ENCODE measurements around the gene SKOR1. TPM values are rescaled to one million over a fixed set of nuclear protein-coding genes. Genes with fewer than 3 reads are reported as not detected.
A peak's percentile ranks its signal among the peaks of the same experiment; 100 is the strongest.

Gene SKOR1
- total RNA-seq, 1 donor from 2014 or later = under 0.01 TPM

DNA sequence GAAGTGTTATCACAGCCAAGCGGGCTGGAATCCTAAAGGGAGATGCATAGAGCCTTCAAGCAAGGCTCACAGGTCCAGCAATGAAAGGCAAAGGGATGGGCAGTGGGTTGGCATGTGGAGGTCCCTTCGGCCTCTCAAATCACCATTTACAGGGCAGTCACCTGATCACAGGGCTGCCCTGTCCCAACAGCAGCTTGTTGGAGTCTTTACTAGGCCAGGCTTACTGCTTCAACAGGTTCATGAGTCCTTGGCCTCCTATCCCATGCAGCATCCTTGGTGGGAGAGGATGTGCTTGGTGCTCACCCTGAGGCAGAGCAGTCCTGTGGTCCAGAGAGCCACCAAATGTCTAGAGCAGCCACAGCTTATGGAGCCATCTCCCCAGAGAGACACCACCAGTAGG is 24.2 kb upstream of the SKOR1 start:
- DNase-seq (ENCODE audit: low read depth) (no peak), FAIRE-seq (peak; percentile 90)
- Histone ChIP-seq H3K4me3 (ENCODE audit: low read depth, low read length) (no peak overlapping the region), H3K27me3 (ENCODE audit: control insufficient read depth, insufficient read depth, low read length) (no peaks in the 10 kb centered on the region), H3K36me3 (ENCODE audit: control insufficient read depth, insufficient read depth, low read length) (no peaks in the 10 kb centered on the region)
- TF ChIP-seq, protein P1, sequence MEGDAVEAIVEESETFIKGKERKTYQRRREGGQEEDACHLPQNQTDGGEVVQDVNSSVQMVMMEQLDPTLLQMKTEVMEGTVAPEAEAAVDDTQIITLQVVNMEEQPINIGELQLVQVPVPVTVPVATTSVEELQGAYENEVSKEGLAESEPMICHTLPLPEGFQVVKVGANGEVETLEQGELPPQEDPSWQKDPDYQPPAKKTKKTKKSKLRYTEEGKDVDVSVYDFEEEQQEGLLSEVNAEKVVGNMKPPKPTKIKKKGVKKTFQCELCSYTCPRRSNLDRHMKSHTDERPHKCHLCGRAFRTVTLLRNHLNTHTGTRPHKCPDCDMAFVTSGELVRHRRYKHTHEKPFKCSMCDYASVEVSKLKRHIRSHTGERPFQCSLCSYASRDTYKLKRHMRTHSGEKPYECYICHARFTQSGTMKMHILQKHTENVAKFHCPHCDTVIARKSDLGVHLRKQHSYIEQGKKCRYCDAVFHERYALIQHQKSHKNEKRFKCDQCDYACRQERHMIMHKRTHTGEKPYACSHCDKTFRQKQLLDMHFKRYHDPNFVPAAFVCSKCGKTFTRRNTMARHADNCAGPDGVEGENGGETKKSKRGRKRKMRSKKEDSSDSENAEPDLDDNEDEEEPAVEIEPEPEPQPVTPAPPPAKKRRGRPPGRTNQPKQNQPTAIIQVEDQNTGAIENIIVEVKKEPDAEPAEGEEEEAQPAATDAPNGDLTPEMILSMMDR (IDR thresholded peaks at IDR 0.05; ENCODE audit: insufficient read depth, low read length, severe bottlenecking) = no peak

DNA sequence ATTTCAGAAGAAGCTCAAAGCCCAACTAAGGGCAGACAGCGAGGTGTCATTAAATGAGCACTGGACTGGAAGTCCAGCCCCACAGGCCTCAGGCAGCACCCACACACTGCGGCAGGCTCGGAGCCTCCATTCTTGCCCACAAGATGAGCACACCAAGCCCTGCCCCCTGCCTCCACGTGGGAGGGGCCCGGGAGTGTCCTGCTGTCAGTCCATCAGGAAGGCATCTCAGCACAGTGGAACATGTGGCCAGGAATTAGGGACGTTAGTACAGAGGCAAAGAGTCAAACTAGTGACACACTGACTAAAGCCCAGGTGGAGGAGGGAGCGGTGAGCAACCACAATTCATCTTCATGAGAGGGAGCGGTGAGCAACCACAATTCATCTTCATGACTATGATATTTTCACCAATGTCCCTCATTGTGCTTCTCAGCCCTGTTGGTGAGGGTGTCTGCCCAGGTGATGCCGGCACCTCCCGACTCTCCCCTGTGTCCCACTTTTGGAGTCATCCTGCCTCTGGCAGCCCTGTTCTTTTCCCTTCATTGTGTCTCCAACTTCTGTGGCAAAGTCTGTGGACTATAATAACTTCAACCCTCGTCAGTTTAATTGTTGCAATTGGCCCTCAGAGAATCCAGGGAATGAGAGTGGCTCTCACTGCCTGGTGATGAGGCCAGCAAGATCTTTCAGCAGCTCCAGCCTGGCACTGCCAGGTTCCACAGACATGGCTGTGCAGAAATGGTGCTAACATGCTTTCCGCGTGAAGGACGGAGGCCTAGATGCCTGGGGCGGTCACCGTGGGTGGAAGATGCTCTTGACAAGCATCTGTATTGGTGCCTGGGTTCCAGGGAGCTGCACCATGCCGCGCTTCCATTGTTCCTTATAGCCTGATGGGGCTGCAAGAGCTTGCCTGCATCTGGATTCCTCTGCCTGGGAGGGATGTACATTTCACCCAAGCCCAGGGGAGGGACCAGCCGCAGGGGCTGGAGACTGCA is 23.1 kb upstream of the SKOR1 start:
- no peaks in the 10 kb centered on the region for H3K36me3 ChIP-seq (ENCODE audit: control insufficient read depth, insufficient read depth, low read length)
- TF ChIP-seq, protein P1 (IDR thresholded peaks at IDR 0.05; ENCODE audit: insufficient read depth, low read length, severe bottlenecking) = no peak
- FAIRE-seq (no peak), DNase-seq (ENCODE audit: low read depth) (no peak)
- H3K27me3 ChIP-seq (ENCODE audit: control insufficient read depth, insufficient read depth, low read length) = no peaks in the 10 kb centered on the region
- H3K4me3 ChIP-seq (ENCODE audit: low read depth, low read length) = no peak overlapping the region

DNA sequence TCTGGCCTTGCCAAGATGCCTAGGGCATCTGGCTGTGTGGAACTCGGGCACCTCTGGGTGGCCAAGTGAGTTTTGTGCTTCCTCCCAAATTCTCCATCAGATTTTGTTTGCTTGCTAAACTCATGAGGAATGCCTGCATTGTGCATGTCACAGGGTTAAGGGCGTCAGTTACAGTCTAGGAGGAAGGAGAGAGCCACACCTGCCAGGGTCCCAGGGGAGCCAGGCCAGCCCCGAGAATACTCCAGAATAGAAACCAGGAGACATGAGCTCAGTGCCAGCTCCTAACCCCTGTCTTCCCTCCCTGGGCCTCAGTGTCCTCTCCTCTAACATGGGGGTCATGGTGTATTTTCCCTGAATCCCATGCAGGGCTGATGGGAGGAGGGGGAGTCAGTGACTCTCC is 22.0 kb upstream of the SKOR1 start:
- H3K36me3 ChIP-seq (ENCODE audit: control insufficient read depth, insufficient read depth, low read length) = no peaks in the 10 kb centered on the region
- TF ChIP-seq, protein P1 (IDR thresholded peaks at IDR 0.05; ENCODE audit: insufficient read depth, low read length, severe bottlenecking) = no peak
- H3K27me3 ChIP-seq (ENCODE audit: control insufficient read depth, insufficient read depth, low read length) = no peaks in the 10 kb centered on the region
- FAIRE-seq (no peak), DNase-seq (ENCODE audit: low read depth) (no peak)
- no peak overlapping the region for H3K4me3 ChIP-seq (ENCODE audit: low read depth, low read length)

DNA sequence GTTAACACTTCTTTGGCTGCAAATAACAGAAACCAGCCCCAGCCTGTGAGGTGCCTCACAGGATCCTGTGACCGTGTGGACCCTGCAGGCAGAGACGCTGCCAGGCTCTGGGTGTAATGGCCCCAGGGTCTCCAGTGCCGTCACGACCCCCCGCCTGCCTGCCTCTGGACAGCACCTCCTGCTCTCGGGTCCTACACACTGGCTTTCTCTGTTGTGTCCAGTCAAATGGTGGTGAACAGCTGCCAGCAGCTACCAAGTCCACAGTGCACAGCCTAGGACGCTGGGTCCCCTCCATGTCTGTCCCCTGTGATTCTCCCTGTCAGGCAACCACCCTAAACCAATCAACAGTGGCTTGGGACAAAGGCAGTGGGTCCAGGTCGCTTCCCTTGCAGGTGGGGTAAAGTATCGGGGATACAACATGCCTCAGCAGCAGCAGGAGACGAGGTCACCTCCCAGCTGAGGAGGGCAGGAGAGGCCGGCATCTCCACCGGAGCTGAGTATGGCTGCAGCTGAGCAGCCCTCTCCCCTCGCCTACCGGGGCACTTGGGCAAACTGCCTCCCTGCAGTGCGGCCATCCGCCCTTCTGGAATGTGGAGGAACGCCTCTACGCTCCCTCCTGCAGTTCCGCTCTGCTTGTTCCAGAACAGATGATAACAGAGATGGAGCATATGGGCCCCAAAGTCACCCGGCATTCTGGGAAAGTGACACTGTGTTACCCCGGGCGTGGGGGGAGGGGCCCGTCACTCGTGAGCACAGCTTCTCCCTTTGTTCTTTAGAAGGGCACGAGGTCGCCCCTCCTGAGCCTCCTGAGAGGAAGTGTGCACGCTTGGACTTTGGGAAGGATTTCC is 21.1 kb upstream of the SKOR1 start:
- no peak for FAIRE-seq
- DNase-seq (ENCODE audit: low read depth) = no peak
- Histone ChIP-seq H3K36me3 (ENCODE audit: control insufficient read depth, insufficient read depth, low read length) (no peaks in the 10 kb centered on the region), H3K4me3 (ENCODE audit: low read depth, low read length) (no peak overlapping the region), H3K27me3 (ENCODE audit: control insufficient read depth, insufficient read depth, low read length) (no peaks in the 10 kb centered on the region)
- TF ChIP-seq, protein P1 (IDR thresholded peaks at IDR 0.05; ENCODE audit: insufficient read depth, low read length, severe bottlenecking) = no peak

DNA sequence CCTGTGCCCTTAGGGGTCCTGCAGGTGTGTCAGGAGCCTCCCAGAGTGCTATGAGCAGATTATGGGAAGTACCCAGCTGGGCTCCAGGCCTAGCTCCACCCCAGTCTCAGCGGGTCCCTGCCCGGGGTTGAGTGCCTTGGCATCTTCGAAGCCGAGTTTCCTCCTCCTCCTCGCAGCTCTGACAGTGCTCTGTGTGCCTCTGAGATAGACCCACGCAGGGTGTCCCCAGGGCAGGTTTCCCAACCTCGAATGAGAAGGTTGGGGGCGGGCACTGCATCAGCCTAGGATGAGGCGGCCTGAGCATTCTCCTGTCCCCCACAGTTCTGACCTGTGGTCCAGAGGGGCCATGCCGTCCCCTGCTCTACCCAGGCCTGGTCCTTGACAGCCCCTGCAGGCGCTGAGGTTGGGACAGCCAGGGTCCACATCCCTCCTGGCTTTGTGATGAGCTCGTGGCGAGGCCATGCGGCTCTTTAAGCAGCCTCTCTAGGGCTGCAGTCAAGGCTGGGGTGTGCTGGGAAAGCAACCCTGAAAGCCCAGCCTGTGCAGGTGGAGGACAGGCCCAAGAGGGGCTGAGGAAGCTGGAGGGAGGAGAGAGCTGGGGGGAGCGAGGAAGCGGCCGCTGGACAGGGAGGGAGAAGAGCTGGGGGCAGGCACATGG is 20.2 kb upstream of the SKOR1 start:
- TF ChIP-seq, protein P1 (IDR thresholded peaks at IDR 0.05; ENCODE audit: insufficient read depth, low read length, severe bottlenecking) = no peak
- no peaks in the 10 kb centered on the region for H3K36me3 ChIP-seq (ENCODE audit: control insufficient read depth, insufficient read depth, low read length)

More for the DNA sequence above, 20.2 kb upstream of the SKOR1 start:
- Histone ChIP-seq H3K27me3 (ENCODE audit: control insufficient read depth, insufficient read depth, low read length) (no peaks in the 10 kb centered on the region), H3K4me3 (ENCODE audit: low read depth, low read length) (no peak overlapping the region)
- FAIRE-seq (no peak), DNase-seq (ENCODE audit: low read depth) (no peak)
